Immature natural killer cell (primary cell): ENCODE results near the gene HYAL3. TPM values are rescaled to one million over a fixed set of nuclear protein-coding genes. Genes with fewer than 3 reads are reported as not detected.
A peak's percentile ranks its signal among the peaks of the same experiment; 100 is the strongest.

ENCODE experiments used
- DNase-seq, 3 donors: peaks; one replicate each; pipeline ENCODE4 v3.0.0; 2022; ENCODE audit warnings: mixed read lengths in 1 of 3
- H3K27ac Mint-ChIP-seq, 6 donors: one replicate each; pipeline ENCODE4 v1.8.0; 2020; ENCODE audit warnings: mixed read lengths in 6 of 6, mild to moderate bottlenecking in 5 of 6, inconsistent platforms in 4 of 6, moderate library complexity in 3 of 6
- H3K27me3 Mint-ChIP-seq, 3 donors: one replicate each; pipeline ENCODE4 v1.8.0; 2020 to 2021; ENCODE audit warnings: low read depth in 3 of 3, mild to moderate bottlenecking in 3 of 3, mixed read lengths in 3 of 3, moderate library complexity in 3 of 3, inconsistent platforms in 1 of 3
- H3K36me3 Mint-ChIP-seq, 3 donors: one replicate each; pipeline ENCODE4 v1.8.0; 2020; ENCODE audit warnings: mixed read lengths in 3 of 3, inconsistent platforms in 2 of 3, mild to moderate bottlenecking in 2 of 3
- H3K4me1 Mint-ChIP-seq, 2 donors: one replicate each; pipeline ENCODE4 v1.8.0; 2020; ENCODE audit warnings: inconsistent platforms in 2 of 2, mild to moderate bottlenecking in 2 of 2, mixed read lengths in 2 of 2, moderate library complexity in 1 of 2
- H3K4me3 Mint-ChIP-seq, 5 donors: one replicate each; pipeline ENCODE4 v1.8.0; 2020; ENCODE audit warnings: mild to moderate bottlenecking in 5 of 5, mixed read lengths in 5 of 5, inconsistent platforms in 3 of 5, moderate library complexity in 3 of 5
- H3K9me3 Mint-ChIP-seq, 6 donors: one replicate each; pipeline ENCODE4 v1.8.0; 2020; ENCODE audit warnings: mild to moderate bottlenecking in 6 of 6, mixed read lengths in 6 of 6, inconsistent platforms in 4 of 6, moderate library complexity in 3 of 6
- polyA plus RNA-seq, 3 donors: library from polyadenylated mRNA; unstranded; fragments of 300-500 nt; fragmentation: Illumina TruSeq; gene quantifications; one replicate each; pipeline ENCODE4 v1.2.3, GENCODE V29; 2021

HYAL3 gene
- polyA plus RNA-seq, 3 donors from 2014 or later: 1.5 to 2.4 (median 2.2) TPM

GRCh38 chr3:50338965-50339364 is 39.8 kb upstream of the HYAL3 start:
- H3K4me1 Mint-ChIP-seq: peaks cover 69 to 75% of the 10 kb centered on the region in 2 donors
- peak overlapping the region; percentile 90 to 99 (median 98) for H3K4me3 Mint-ChIP-seq
- peaks cover 16 to 38% (median 31%) of the 10 kb centered on the region in 3 donors for H3K27me3 Mint-ChIP-seq
- peaks cover 9 to 22% (median 15%) of the 10 kb centered on the region in 3 donors for H3K36me3 Mint-ChIP-seq
- H3K9me3 Mint-ChIP-seq: no peaks in the 10 kb centered on the region
- no peak for DNase-seq
- peak overlapping the region; percentile 93 to 99 (median 97) for H3K27ac Mint-ChIP-seq

GRCh38 chr3:50337175-50337861 is 38.1 kb upstream of the HYAL3 start:
- Mint-ChIP-seq H3K4me3 (peak overlapping the region; percentile 90 to 99 (median 98)), H3K9me3 (no peaks in the 10 kb centered on the region), H3K27ac (peak overlapping the region; percentile 93 to 99 (median 97)), H3K4me1 (peaks cover 70 to 74% of the 10 kb centered on the region in 2 donors), H3K36me3 (peaks cover 13 to 22% (median 15%) of the 10 kb centered on the region in 3 donors), H3K27me3 (peaks cover 16 to 38% (median 31%) of the 10 kb centered on the region in 3 donors)
- DNase-seq: peak; percentile 93 to 94 (median 93)

GRCh38 chr3:50336452-50337174 is 37.4 kb upstream of the HYAL3 start:
- Mint-ChIP-seq H3K4me1 (peaks cover 70 to 71% of the 10 kb centered on the region in 2 donors), H3K27me3 (peaks cover 16 to 38% (median 31%) of the 10 kb centered on the region in 3 donors), H3K4me3 (peak overlapping the region; percentile 90 to 99 (median 98))

GRCh38 chr3:50334339-50335075 is 35.3 kb upstream of the HYAL3 start:
- Mint-ChIP-seq H3K36me3 (peaks cover 15 to 19% (median 16%) of the 10 kb centered on the region in 3 donors), H3K27me3 (peaks cover 11 to 23% (median 22%) of the 10 kb centered on the region in 3 donors), H3K27ac (peak overlapping the region; percentile 93 to 97 (median 95)), H3K9me3 (no peaks in the 10 kb centered on the region), H3K4me1 (peaks cover 65 to 66% of the 10 kb centered on the region in 2 donors), H3K4me3 (peak overlapping the region in 4 of 5 donors; percentile 50 to 67 (median 64))
- DNase-seq: no peak

More at GRCh38 chr3:50336452-50337174, 37.4 kb upstream of the HYAL3 start:
- Mint-ChIP-seq H3K27ac (peak overlapping the region; percentile 95 to 99 (median 96)), H3K9me3 (no peaks in the 10 kb centered on the region), H3K36me3 (peaks cover 15 to 22% (median 18%) of the 10 kb centered on the region in 3 donors)
- no peak for DNase-seq

GRCh38 chr3:50333744-50334328 is 34.6 kb upstream of the HYAL3 start:
- Mint-ChIP-seq H3K27me3 (peaks cover 7 to 21% (median 17%) of the 10 kb centered on the region in 3 donors), H3K36me3 (peaks cover 11 to 18% (median 11%) of the 10 kb centered on the region in 3 donors), H3K27ac (peak overlapping the region; percentile 93 to 97 (median 95)), H3K4me3 (peak overlapping the region; percentile 50 to 67 (median 62)), H3K4me1 (peaks cover 61 to 62% of the 10 kb centered on the region in 2 donors), H3K9me3 (no peaks in the 10 kb centered on the region)
- DNase-seq: peak in 1 of 3 donors; percentile 27

- Mint-ChIP-seq H3K9me3 (no peaks in the 10 kb centered on the region), H3K4me1 (peaks cover 65 to 66% of the 10 kb centered on the region in 2 donors), H3K4me3 (no peak overlapping the region), H3K36me3 (peaks cover 1 to 15% (median 5%) of the 10 kb centered on the region in 3 donors), H3K27ac (peak overlapping the region in 5 of 6 donors; percentile 32 to 95 (median 73)), H3K27me3 (peaks cover 0 to 10% (median 4%) of the 10 kb centered on the region in 3 donors)
- DNase-seq: no peak
Observed at GRCh38 chr3:50331364-50331907, 32.2 kb upstream of the HYAL3 start.

- H3K36me3 Mint-ChIP-seq: peaks cover 0 to 13% (median 4%) of the 10 kb centered on the region in 3 donors
- peak overlapping the region in 4 of 6 donors; percentile 55 to 73 (median 66) for H3K27ac Mint-ChIP-seq
- DNase-seq: no peak
- peaks cover 0 to 9% (median 2%) of the 10 kb centered on the region in 3 donors for H3K27me3 Mint-ChIP-seq
- H3K9me3 Mint-ChIP-seq: no peaks in the 10 kb centered on the region
- no peak overlapping the region for H3K4me3 Mint-ChIP-seq
- peaks cover 55 to 57% of the 10 kb centered on the region in 2 donors for H3K4me1 Mint-ChIP-seq
Observed at GRCh38 chr3:50330330-50330729, 31.1 kb upstream of the HYAL3 start.

GRCh38 chr3:50327943-50328691 is 28.9 kb upstream of the HYAL3 start, which contains the start of gene TUSC2:
Gene TUSC2 (minus strand): TSS chr3:50328223. CDS start chr3:50328099, 124 bp downstream.
- H3K4me1 Mint-ChIP-seq: peaks cover 42 to 49% of the 10 kb centered on the region in 2 donors
- peaks cover 0 to 8% (median 2%) of the 10 kb centered on the region in 3 donors for H3K27me3 Mint-ChIP-seq
- peaks cover 0 to 9% (median 0%) of the 10 kb centered on the region in 3 donors for H3K36me3 Mint-ChIP-seq
- no peaks in the 10 kb centered on the region for H3K9me3 Mint-ChIP-seq
- peak within 1 kb of the TSS; percentile 89 to 96 (median 92) for H3K27ac Mint-ChIP-seq
- peak; percentile 93 to 94 (median 93) for DNase-seq
- H3K4me3 Mint-ChIP-seq: peak within 1 kb of the TSS; percentile 84 to 98 (median 94)

- no peak for DNase-seq
- peaks cover 35 to 41% of the 10 kb centered on the region in 2 donors for H3K4me1 Mint-ChIP-seq
- peak overlapping the region; percentile 79 to 91 (median 82) for H3K27ac Mint-ChIP-seq
- H3K9me3 Mint-ChIP-seq: no peaks in the 10 kb centered on the region
- peaks cover 0 to 7% (median 0%) of the 10 kb centered on the region in 3 donors for H3K36me3 Mint-ChIP-seq
- H3K27me3 Mint-ChIP-seq: peaks cover 0 to 8% (median 2%) of the 10 kb centered on the region in 3 donors
- H3K4me3 Mint-ChIP-seq: peak overlapping the region; percentile 84 to 98 (median 94)
Observed at GRCh38 chr3:50327129-50327528, 27.9 kb upstream of the HYAL3 start.

GRCh38 chr3:50326182-50326541 is 27.0 kb upstream of the HYAL3 start:
- DNase-seq: no peak
- H3K4me1 Mint-ChIP-seq: peaks cover 31 to 33% of the 10 kb centered on the region in 2 donors
- peak overlapping the region in 1 of 6 donors; percentile 30 for H3K27ac Mint-ChIP-seq
- no peaks in the 10 kb centered on the region for H3K9me3 Mint-ChIP-seq
- peaks cover 0 to 4% (median 0%) of the 10 kb centered on the region in 3 donors for H3K36me3 Mint-ChIP-seq
- H3K27me3 Mint-ChIP-seq: peaks cover 0 to 8% (median 2%) of the 10 kb centered on the region in 3 donors
- peak overlapping the region; percentile 21 to 95 (median 41) for H3K4me3 Mint-ChIP-seq

GRCh38 chr3:50325497-50326181 is 26.4 kb upstream of the HYAL3 start:
- H3K36me3 Mint-ChIP-seq: peaks cover 0 to 2% (median 0%) of the 10 kb centered on the region in 3 donors
- DNase-seq: no peak
- peak overlapping the region in 2 of 6 donors; percentile 53 to 62 for H3K27ac Mint-ChIP-seq
- H3K9me3 Mint-ChIP-seq: no peaks in the 10 kb centered on the region
- peaks cover 0 to 10% (median 2%) of the 10 kb centered on the region in 3 donors for H3K27me3 Mint-ChIP-seq
- H3K4me1 Mint-ChIP-seq: peaks cover 32 to 35% of the 10 kb centered on the region in 2 donors
- peak overlapping the region in 1 of 5 donors; percentile 21 for H3K4me3 Mint-ChIP-seq
